Transverse colon (tissue), 4 donors: ENCODE measurements around the gene MEIKIN. TPM values are rescaled to one million over a fixed set of nuclear protein-coding genes. Genes with fewer than 3 reads are reported as not detected.

ENCODE experiments used
- DNase-seq: peaks from one replicate; pipeline ENCODE4 v3.0.0-alpha.2; 2019
- H3K27ac ChIP-seq, 4 donors: fragments of 200-600 bp; sonication (generic); 2 replicates each; pipeline ENCODE4 v1.5.1; 2016 to 2018; ENCODE audit warnings: inconsistent platforms in 4 of 4
- H3K27me3 ChIP-seq: fragments of 200-600 bp; sonication (generic); 2 replicates; pipeline ENCODE4 v1.5.1; 2017; ENCODE audit warnings: inconsistent platforms
- H3K36me3 ChIP-seq, 4 donors: fragments of 200-600 bp; sonication (generic); 2 replicates each; pipeline ENCODE4 v1.5.1; 2017 to 2019; ENCODE audit warnings: inconsistent platforms in 4 of 4
- H3K4me1 ChIP-seq, 4 donors: fragments of 200-600 bp; sonication (generic); 2 replicates each; pipeline ENCODE4 v1.5.1; 2017 to 2020; ENCODE audit warnings: inconsistent platforms in 4 of 4
- H3K4me3 ChIP-seq, 4 donors: fragments of 200-600 bp; sonication (generic); 1 replicate in 1 of 4; 2 replicates in 3 of 4; pipeline versions ENCODE4 v1.5.1 to v1.6.1; 2017 to 2019; ENCODE audit warnings: inconsistent platforms in 4 of 4
- H3K9me3 ChIP-seq, 2 donors: fragments of 200-600 bp; sonication (generic); 2 replicates each; pipeline ENCODE4 v1.5.1; 2017 to 2019; ENCODE audit warnings: inconsistent platforms in 2 of 2
- CTCF ChIP-seq, 5 experiments: fragments of 200-600 bp in 3 of 5; fragments of 450-650 bp in 2 of 5; sonication (generic) in 3 of 5; IDR thresholded peaks; 1 replicate in 2 of 5; 2 replicates in 3 of 5; pipeline ENCODE4 v1.5.1; 2016 to 2017; ENCODE audit warnings: antibody characterized with exemption in 5 of 5, inconsistent platforms in 3 of 5, mild to moderate bottlenecking in 2 of 5, moderate library complexity in 1 of 5
- EP300 ChIP-seq: sonication (generic); formaldehyde crosslinking; IDR thresholded peaks from one replicate; pipeline ENCODE4 v1.6.1; 2017; ENCODE audit warnings: antibody characterized with exemption, low read depth
- POLR2A ChIP-seq: fragments of 450-650 bp; IDR thresholded peaks from one replicate; pipeline ENCODE4 v1.6.1; 2016; ENCODE audit warnings: antibody characterized with exemption, mild to moderate bottlenecking, moderate library complexity
- POLR2AphosphoS5 ChIP-seq, 3 donors: sonication (generic); formaldehyde crosslinking; IDR thresholded peaks; one replicate each; pipeline ENCODE4 v1.6.1; 2016; ENCODE audit warnings: antibody characterized with exemption in 3 of 3
- WGBS, 2 donors: methylation state at CpG; one replicate each; pipeline ENCODE4 v1.1.5; 2018; ENCODE audit warnings: low coverage in 1 of 2; 5-methylcytosine and 5-hydroxymethylcytosine counted together
- in situ Hi-C, 4 donors: fragments of 200-750 bp; cut with MboI; loops; one replicate each; pipeline versions ENCODE4 v1.15.0 to v1.15.1; 2017; ENCODE audit warnings: low sequenced_read_pairs in 3 of 4, low pct_ligation_motif_present in 1 of 4, low pct_unique_long_range_greater_than_20kb in 1 of 4
- intact Hi-C: fragments of 100-400 bp; cut with DNase I; formaldehyde crosslinking; loops from one replicate; pipeline ENCODE4 v1.15.1; 2023; ENCODE audit warnings: low total_unique reads
- total RNA-seq, 4 donors: library from RNA; depleted of rRNA; stranded (reverse); fragments of >200 nt; gene quantifications; one replicate each; pipeline ENCODE4 v1.1.0, GENCODE V29; 2016

The MEIKIN gene
- total RNA-seq, 4 donors from 2014 or later: not detected

DNA sequence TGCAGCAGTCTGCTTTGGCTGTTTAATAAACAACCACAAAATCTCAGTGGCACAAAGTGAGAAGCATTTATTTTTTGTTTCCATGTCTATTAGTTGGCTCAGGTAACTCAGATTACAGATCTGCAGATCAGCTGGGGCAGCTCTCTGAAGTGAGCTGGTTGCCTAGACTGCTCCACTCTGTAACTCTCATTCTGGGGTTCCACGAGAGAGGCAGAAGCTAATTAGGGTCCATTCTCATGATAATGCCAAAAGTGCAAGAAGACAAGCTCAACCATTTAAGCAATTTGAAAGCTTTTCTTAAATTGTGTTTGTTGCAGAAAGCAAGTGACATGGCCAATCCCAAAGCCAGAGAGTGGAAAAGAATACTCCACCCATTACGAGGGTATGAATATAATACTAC lies 13.2 kb downstream of the MEIKIN start:
- H3K27me3 ChIP-seq: peaks cover 3% of the 10 kb centered on the region
- H3K4me1 ChIP-seq: no peaks in the 10 kb centered on the region
- H3K4me3 ChIP-seq: no peak overlapping the region
- H3K27ac ChIP-seq: no peak overlapping the region
- TF ChIP-seq CTCF (IDR thresholded peaks at IDR 0.05) (no peak), EP300 (no peak), POLR2A (no peak), POLR2AphosphoS5 (IDR thresholded peaks at IDR 0.05) (no peak)
- no peak for DNase-seq
- 77 to 80% methylated on average over 1 to 2 of the region's 2 CpGs for WGBS, 2 donors
- peaks cover under 1 to 15% of the 10 kb centered on the region in 2 donors for H3K9me3 ChIP-seq
- in situ Hi-C loops: no loop called here
- intact Hi-C loops: no loop called here
- H3K36me3 ChIP-seq: no peaks in the 10 kb centered on the region

DNA sequence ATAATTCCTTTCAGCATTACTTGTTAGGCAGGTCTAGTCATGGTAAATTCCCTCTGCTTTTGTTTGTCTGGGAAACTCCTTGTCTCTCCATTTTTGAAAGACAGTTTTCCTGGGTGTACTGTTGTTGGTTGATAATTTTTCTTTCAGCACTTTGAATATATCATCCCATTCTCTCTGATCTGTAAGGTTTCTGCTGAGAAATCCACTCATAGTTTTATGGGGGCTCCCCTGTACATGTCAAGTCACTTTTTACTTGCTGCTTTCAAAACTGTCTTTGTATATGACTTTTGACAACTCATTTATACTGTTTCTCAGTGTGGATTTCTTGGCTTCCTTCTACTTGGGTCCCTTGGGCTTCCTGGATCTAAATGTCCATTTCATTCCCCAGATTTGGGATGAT lies 16.5 kb downstream of the MEIKIN start:
- Histone ChIP-seq H3K27me3 (peaks cover 3% of the 10 kb centered on the region), H3K9me3 (peaks cover 10 to 15% of the 10 kb centered on the region in 2 donors), H3K4me3 (no peak overlapping the region), H3K27ac (no peak overlapping the region), H3K36me3 (no peaks in the 10 kb centered on the region), H3K4me1 (no peaks in the 10 kb centered on the region)
- TF ChIP-seq CTCF (IDR thresholded peaks at IDR 0.05) (no peak), POLR2AphosphoS5 (IDR thresholded peaks at IDR 0.05) (no peak), POLR2A (no peak), EP300 (no peak)
- intact Hi-C loops: no loop called here
- in situ Hi-C loops: no loop called here
- DNase-seq: no peak

- in situ Hi-C loops (no loop called here), intact Hi-C loops (no loop called here)
- TF ChIP-seq CTCF (IDR thresholded peaks at IDR 0.05) (no peak), POLR2A (no peak)
- no peak for DNase-seq
- Histone ChIP-seq H3K27me3 (no peaks in the 10 kb centered on the region), H3K27ac (no peak overlapping the region), H3K4me3 (no peak overlapping the region), H3K9me3 (peaks cover 10 to 15% of the 10 kb centered on the region in 2 donors), H3K4me1 (no peaks in the 10 kb centered on the region), H3K36me3 (no peaks in the 10 kb centered on the region)
- WGBS, 2 donors: 79 to 91% methylated on average over 3 of the region's 3 CpGs
These were observed 19.3 kb downstream of the MEIKIN start for GRCh38 chr5:131926168-131926567.

DNA sequence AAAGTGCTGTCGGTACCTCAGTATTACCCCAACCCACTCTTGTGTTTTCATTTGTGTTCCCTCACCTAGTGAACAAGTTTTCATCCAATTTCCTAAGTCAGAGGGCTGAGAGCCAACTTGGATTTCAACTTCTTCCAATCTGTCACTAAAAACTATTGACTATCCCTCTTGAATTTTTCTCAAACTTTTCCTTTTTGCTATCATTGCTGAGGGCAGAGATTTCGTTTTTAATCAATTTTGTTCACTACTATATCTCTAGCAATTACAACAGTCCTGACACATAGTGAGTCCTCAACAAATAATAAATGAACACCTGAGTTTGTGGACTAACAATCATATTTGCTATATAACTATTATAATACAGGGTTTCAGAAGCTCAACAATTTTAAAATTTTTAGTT lies 29.0 kb downstream of the MEIKIN start:
- 14 to 64% methylated on average over 1 to 2 of the region's 2 CpGs for WGBS, 2 donors
- Histone ChIP-seq H3K9me3 (no peaks in the 10 kb centered on the region), H3K4me3 (no peak overlapping the region), H3K27ac (no peak overlapping the region), H3K4me1 (no peaks in the 10 kb centered on the region), H3K36me3 (no peaks in the 10 kb centered on the region), H3K27me3 (no peaks in the 10 kb centered on the region)
- TF ChIP-seq CTCF (IDR thresholded peaks at IDR 0.05) (no peak), EP300 (no peak)
- intact Hi-C loops: no loop called here
- no peak for DNase-seq
- in situ Hi-C loops: no loop called here
